Panc1 (cell line): Measurements from ENCODE around the gene DIS3L2.
"Not testable (repeated sequence)": the region's sequence is repeated elsewhere in the genome, so short reads cannot be mapped to it uniquely, and the experiment has no call there.

Source experiments
- SIN3A ChIP-seq: IDR thresholded peaks from 2 replicates; pipeline ENCODE4 v1.6.1; 2012; ENCODE audit warnings: low read depth, mild to moderate bottlenecking, low read length, moderate library complexity, borderline replicate concordance; ENCODE audit not compliant: insufficient read depth
- TF ChIP-seq, protein P1 (sequence below): fragments of 450-650 bp; IDR thresholded peaks from 2 replicates; pipeline ENCODE4 v1.5.1; 2017; ENCODE audit warnings: mild to moderate bottlenecking
- TF ChIP-seq, protein P2 (sequence below), 2 experiments: IDR thresholded peaks; 2 replicates each; pipeline ENCODE4 v1.6.1; 2011 to 2012; ENCODE audit warnings: low read depth in 2 of 2, control low read depth in 1 of 2, low read length in 1 of 2, mild to moderate bottlenecking in 1 of 2, moderate library complexity in 1 of 2; ENCODE audit not compliant: insufficient read depth in 1 of 2

DNA sequence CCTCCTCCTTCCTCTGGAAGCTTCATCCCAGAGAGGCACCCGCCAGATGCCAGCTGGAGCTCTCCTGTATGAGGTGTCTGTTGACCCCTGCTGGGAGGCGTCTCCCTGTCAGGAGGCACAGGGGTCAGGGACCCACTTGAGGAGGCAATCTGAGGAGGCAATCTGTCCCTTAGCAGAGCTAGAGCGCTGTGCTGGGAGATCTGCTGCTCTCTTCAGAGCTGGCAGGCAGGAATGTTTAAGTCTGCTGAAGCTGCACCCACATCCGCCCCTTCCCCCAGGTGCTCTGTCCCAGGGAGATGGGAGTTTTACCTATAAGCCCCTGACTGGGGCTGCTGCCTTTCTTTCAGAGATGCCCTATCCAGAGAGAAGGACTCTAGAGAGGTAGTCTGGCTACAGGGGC, 75.4 kb downstream of the DIS3L2 start:
- not testable (repeated sequence) for TF ChIP-seq SIN3A
- TF ChIP-seq, protein P1, sequence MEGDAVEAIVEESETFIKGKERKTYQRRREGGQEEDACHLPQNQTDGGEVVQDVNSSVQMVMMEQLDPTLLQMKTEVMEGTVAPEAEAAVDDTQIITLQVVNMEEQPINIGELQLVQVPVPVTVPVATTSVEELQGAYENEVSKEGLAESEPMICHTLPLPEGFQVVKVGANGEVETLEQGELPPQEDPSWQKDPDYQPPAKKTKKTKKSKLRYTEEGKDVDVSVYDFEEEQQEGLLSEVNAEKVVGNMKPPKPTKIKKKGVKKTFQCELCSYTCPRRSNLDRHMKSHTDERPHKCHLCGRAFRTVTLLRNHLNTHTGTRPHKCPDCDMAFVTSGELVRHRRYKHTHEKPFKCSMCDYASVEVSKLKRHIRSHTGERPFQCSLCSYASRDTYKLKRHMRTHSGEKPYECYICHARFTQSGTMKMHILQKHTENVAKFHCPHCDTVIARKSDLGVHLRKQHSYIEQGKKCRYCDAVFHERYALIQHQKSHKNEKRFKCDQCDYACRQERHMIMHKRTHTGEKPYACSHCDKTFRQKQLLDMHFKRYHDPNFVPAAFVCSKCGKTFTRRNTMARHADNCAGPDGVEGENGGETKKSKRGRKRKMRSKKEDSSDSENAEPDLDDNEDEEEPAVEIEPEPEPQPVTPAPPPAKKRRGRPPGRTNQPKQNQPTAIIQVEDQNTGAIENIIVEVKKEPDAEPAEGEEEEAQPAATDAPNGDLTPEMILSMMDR = not testable (repeated sequence)
- TF ChIP-seq, protein P2, sequence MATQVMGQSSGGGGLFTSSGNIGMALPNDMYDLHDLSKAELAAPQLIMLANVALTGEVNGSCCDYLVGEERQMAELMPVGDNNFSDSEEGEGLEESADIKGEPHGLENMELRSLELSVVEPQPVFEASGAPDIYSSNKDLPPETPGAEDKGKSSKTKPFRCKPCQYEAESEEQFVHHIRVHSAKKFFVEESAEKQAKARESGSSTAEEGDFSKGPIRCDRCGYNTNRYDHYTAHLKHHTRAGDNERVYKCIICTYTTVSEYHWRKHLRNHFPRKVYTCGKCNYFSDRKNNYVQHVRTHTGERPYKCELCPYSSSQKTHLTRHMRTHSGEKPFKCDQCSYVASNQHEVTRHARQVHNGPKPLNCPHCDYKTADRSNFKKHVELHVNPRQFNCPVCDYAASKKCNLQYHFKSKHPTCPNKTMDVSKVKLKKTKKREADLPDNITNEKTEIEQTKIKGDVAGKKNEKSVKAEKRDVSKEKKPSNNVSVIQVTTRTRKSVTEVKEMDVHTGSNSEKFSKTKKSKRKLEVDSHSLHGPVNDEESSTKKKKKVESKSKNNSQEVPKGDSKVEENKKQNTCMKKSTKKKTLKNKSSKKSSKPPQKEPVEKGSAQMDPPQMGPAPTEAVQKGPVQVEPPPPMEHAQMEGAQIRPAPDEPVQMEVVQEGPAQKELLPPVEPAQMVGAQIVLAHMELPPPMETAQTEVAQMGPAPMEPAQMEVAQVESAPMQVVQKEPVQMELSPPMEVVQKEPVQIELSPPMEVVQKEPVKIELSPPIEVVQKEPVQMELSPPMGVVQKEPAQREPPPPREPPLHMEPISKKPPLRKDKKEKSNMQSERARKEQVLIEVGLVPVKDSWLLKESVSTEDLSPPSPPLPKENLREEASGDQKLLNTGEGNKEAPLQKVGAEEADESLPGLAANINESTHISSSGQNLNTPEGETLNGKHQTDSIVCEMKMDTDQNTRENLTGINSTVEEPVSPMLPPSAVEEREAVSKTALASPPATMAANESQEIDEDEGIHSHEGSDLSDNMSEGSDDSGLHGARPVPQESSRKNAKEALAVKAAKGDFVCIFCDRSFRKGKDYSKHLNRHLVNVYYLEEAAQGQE (IDR thresholded peaks at IDR 0.05; ENCODE audit: insufficient read depth in 1 of 2, low read depth in 2 of 2, low read length in 1 of 2) = not testable (repeated sequence)
